GM10266 (cell line): ENCODE data around the gene AEBP1.

ENCODE experiments used
- DNase-seq: peaks from one replicate; pipeline ENCODE4 v3.0.0; 2012; ENCODE audit errors: extremely low spot score
- CTCF ChIP-seq: IDR thresholded peaks from 2 replicates; pipeline ENCODE4 v1.5.1; 2012; ENCODE audit warnings: mild to moderate bottlenecking, low read depth; ENCODE audit not compliant: control insufficient read depth, insufficient read depth; ENCODE audit errors: missing control alignments

The AEBP1 gene

GRCh38 chr7:44076101-44076895, 27.8 kb upstream of the AEBP1 start:
- no peak for TF ChIP-seq CTCF

GRCh38 chr7:44077061-44077460, 27.1 kb upstream of the AEBP1 start:
- TF ChIP-seq CTCF, result no peak
- DNase-seq, result no peak

More at GRCh38 chr7:44076101-44076895, 27.8 kb upstream of the AEBP1 start:
- no peak for DNase-seq

GRCh38 chr7:44077681-44078091, 26.5 kb upstream of the AEBP1 start:
- TF ChIP-seq CTCF, result no peak
- no peak for DNase-seq

GRCh38 chr7:44078521-44078920, 25.6 kb upstream of the AEBP1 start:
- no peak for TF ChIP-seq CTCF

GRCh38 chr7:44079331-44080021, 24.7 kb upstream of the AEBP1 start:
- no peak for TF ChIP-seq CTCF
- DNase-seq, result no peak

More at GRCh38 chr7:44078521-44078920, 25.6 kb upstream of the AEBP1 start:
- DNase-seq, result no peak

- no peak for DNase-seq
- no peak for TF ChIP-seq CTCF
Observed at GRCh38 chr7:44080118-44080517, 24.0 kb upstream of the AEBP1 start.
